WTC11 (cell line): ENCODE results near the gene GRIN3B. TPM values are rescaled to one million over a fixed set of nuclear protein-coding genes. Genes with fewer than 3 reads are reported as not detected.

Source experiments
- ATF1 ChIP-seq: sonication (generic); formaldehyde crosslinking; IDR thresholded peaks from 2 replicates; pipeline ENCODE4 v1.8.1; 2023; ENCODE audit warnings: mild to moderate bottlenecking, moderate library complexity, missing genetic modification reagents
- CREB1 ChIP-seq: sonication (generic); formaldehyde crosslinking; IDR thresholded peaks from 2 replicates; pipeline ENCODE4 v1.8.0; 2023; ENCODE audit warnings: mild to moderate bottlenecking, missing genetic modification reagents
- E2F4 ChIP-seq: sonication (generic); formaldehyde crosslinking; IDR thresholded peaks from 2 replicates; pipeline ENCODE4 v1.8.1; 2022; ENCODE audit warnings: low read depth, mild to moderate bottlenecking, moderate library complexity, missing genetic modification reagents, borderline replicate concordance
- ERG ChIP-seq: fragments of 250-450 bp; sonication (Bioruptor Pico); IDR thresholded peaks from 2 replicates; pipeline ENCODE4 v1.8.0; 2021; ENCODE audit warnings: mild to moderate bottlenecking
- ESRRA ChIP-seq: sonication (generic); formaldehyde crosslinking; IDR thresholded peaks from 2 replicates; pipeline ENCODE4 v1.8.1; 2022; ENCODE audit warnings: mild to moderate bottlenecking, missing genetic modification reagents, borderline replicate concordance
- IRF1 ChIP-seq: sonication (generic); formaldehyde crosslinking; IDR thresholded peaks from 2 replicates; pipeline ENCODE4 v1.8.0; 2023; ENCODE audit warnings: missing genetic modification reagents
- MYBL2 ChIP-seq: sonication (generic); formaldehyde crosslinking; IDR thresholded peaks from 2 replicates; pipeline ENCODE4 v1.8.1; 2023; ENCODE audit warnings: mild to moderate bottlenecking, moderate library complexity, missing genetic modification reagents
- NR2C2 ChIP-seq: sonication (generic); formaldehyde crosslinking; IDR thresholded peaks from 2 replicates; pipeline ENCODE4 v1.8.0; 2022; ENCODE audit warnings: mild to moderate bottlenecking, missing genetic modification reagents
- SMAD3 ChIP-seq: sonication (generic); formaldehyde crosslinking; IDR thresholded peaks from 2 replicates; pipeline ENCODE4 v1.8.0; 2022; ENCODE audit warnings: missing genetic modification reagents, mild to moderate bottlenecking, borderline replicate concordance
- SMAD4 ChIP-seq: sonication (generic); formaldehyde crosslinking; IDR thresholded peaks from 2 replicates; pipeline ENCODE4 v1.8.0; 2022; ENCODE audit warnings: mild to moderate bottlenecking, missing genetic modification reagents
- TCF7 ChIP-seq: sonication (generic); formaldehyde crosslinking; IDR thresholded peaks from 2 replicates; pipeline ENCODE4 v1.8.0; 2022; ENCODE audit warnings: mild to moderate bottlenecking, low read depth, missing genetic modification reagents, moderate library complexity
- ZNF219 ChIP-seq: sonication (generic); formaldehyde crosslinking; IDR thresholded peaks from 2 replicates; pipeline ENCODE4 v1.8.0; 2023; ENCODE audit warnings: missing genetic modification reagents, mild to moderate bottlenecking, borderline replicate concordance
- ZNF423 ChIP-seq: fragments of 250-450 bp; sonication (Bioruptor Pico); IDR thresholded peaks from 2 replicates; pipeline ENCODE4 v2.1.2; 2022; ENCODE audit warnings: mild to moderate bottlenecking, moderate library complexity
- ZNF425 ChIP-seq: fragments of 250-450 bp; sonication (Bioruptor Pico); conservative IDR thresholded peaks from 2 replicates; pipeline ENCODE4 v1.9.0; 2021; ENCODE audit warnings: mild to moderate bottlenecking
- ZSCAN18 ChIP-seq: fragments of 250-450 bp; sonication (Bioruptor Pico); IDR thresholded peaks from 2 replicates; pipeline ENCODE4 v2.1.2; 2022; ENCODE audit warnings: mild to moderate bottlenecking, moderate library complexity
- total RNA-seq: library from RNA; stranded (reverse); gene quantifications from 3 replicates; pipeline ENCODE4 v1.2.3, GENCODE V29; 2021
- TF ChIP-seq, protein P1 (sequence below): sonication (generic); formaldehyde crosslinking; IDR thresholded peaks from 2 replicates; pipeline ENCODE4 v1.8.0; 2023; ENCODE audit warnings: missing genetic modification reagents, mild to moderate bottlenecking, borderline replicate concordance
- TF ChIP-seq, protein P2 (sequence below): sonication (generic); formaldehyde crosslinking; conservative IDR thresholded peaks from 2 replicates; pipeline ENCODE4 v1.8.1; 2023; ENCODE audit warnings: mild to moderate bottlenecking, low read depth, missing genetic modification reagents, moderate library complexity
- TF ChIP-seq, protein P3 (sequence below): sonication (generic); formaldehyde crosslinking; IDR thresholded peaks from 2 replicates; pipeline ENCODE4 v1.8.1; 2023; ENCODE audit warnings: mild to moderate bottlenecking, missing genetic modification reagents, borderline replicate concordance

GRIN3B gene
- total RNA-seq, 1 experiment from 2014 or later = 1.9 TPM

GRCh38 chr19:1020868-1021425, 20.7 kb downstream of the GRIN3B start, which contains the start of gene TMEM259 (continued):
- no peak for TF ChIP-seq ATF1 (CRISPR knock-in tag)
- TF ChIP-seq TCF7 = no peak
- TF ChIP-seq NR2C2 (CRISPR knock-in tag) = no peak
- TF ChIP-seq CREB1 (CRISPR knock-in tag) = no peak
- no peak; the same call in 1 of the 2 replicates for TF ChIP-seq ZNF219 (CRISPR knock-in tag)
- TF ChIP-seq SMAD4 (CRISPR knock-in tag) = no peak
- 0 out of 2 replicates have a peak, but pooled peaks have one; percentile 18 for TF ChIP-seq ESRRA (CRISPR knock-in tag)
- TF ChIP-seq ZNF425 (CRISPR knock-in tag) = no peak
- TF ChIP-seq, protein P1, sequence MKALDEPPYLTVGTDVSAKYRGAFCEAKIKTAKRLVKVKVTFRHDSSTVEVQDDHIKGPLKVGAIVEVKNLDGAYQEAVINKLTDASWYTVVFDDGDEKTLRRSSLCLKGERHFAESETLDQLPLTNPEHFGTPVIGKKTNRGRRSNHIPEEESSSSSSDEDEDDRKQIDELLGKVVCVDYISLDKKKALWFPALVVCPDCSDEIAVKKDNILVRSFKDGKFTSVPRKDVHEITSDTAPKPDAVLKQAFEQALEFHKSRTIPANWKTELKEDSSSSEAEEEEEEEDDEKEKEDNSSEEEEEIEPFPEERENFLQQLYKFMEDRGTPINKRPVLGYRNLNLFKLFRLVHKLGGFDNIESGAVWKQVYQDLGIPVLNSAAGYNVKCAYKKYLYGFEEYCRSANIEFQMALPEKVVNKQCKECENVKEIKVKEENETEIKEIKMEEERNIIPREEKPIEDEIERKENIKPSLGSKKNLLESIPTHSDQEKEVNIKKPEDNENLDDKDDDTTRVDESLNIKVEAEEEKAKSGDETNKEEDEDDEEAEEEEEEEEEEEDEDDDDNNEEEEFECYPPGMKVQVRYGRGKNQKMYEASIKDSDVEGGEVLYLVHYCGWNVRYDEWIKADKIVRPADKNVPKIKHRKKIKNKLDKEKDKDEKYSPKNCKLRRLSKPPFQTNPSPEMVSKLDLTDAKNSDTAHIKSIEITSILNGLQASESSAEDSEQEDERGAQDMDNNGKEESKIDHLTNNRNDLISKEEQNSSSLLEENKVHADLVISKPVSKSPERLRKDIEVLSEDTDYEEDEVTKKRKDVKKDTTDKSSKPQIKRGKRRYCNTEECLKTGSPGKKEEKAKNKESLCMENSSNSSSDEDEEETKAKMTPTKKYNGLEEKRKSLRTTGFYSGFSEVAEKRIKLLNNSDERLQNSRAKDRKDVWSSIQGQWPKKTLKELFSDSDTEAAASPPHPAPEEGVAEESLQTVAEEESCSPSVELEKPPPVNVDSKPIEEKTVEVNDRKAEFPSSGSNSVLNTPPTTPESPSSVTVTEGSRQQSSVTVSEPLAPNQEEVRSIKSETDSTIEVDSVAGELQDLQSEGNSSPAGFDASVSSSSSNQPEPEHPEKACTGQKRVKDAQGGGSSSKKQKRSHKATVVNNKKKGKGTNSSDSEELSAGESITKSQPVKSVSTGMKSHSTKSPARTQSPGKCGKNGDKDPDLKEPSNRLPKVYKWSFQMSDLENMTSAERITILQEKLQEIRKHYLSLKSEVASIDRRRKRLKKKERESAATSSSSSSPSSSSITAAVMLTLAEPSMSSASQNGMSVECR (CRISPR knock-in tag) = 0 out of 2 replicates have a peak, but pooled peaks have one; percentile 11
- TF ChIP-seq E2F4 = no peak
- TF ChIP-seq IRF1 (CRISPR knock-in tag) = peak; percentile 39; the same call in 1 of the 2 replicates
- no peak for TF ChIP-seq SMAD3 (CRISPR knock-in tag)
- TF ChIP-seq ZSCAN18 (CRISPR knock-in tag) = no peak
- TF ChIP-seq, protein P2, sequence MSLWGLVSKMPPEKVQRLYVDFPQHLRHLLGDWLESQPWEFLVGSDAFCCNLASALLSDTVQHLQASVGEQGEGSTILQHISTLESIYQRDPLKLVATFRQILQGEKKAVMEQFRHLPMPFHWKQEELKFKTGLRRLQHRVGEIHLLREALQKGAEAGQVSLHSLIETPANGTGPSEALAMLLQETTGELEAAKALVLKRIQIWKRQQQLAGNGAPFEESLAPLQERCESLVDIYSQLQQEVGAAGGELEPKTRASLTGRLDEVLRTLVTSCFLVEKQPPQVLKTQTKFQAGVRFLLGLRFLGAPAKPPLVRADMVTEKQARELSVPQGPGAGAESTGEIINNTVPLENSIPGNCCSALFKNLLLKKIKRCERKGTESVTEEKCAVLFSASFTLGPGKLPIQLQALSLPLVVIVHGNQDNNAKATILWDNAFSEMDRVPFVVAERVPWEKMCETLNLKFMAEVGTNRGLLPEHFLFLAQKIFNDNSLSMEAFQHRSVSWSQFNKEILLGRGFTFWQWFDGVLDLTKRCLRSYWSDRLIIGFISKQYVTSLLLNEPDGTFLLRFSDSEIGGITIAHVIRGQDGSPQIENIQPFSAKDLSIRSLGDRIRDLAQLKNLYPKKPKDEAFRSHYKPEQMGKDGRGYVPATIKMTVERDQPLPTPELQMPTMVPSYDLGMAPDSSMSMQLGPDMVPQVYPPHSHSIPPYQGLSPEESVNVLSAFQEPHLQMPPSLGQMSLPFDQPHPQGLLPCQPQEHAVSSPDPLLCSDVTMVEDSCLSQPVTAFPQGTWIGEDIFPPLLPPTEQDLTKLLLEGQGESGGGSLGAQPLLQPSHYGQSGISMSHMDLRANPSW (CRISPR knock-in tag) = no peak
- TF ChIP-seq ZNF423 = peak; percentile 100
- TF ChIP-seq, protein P3, sequence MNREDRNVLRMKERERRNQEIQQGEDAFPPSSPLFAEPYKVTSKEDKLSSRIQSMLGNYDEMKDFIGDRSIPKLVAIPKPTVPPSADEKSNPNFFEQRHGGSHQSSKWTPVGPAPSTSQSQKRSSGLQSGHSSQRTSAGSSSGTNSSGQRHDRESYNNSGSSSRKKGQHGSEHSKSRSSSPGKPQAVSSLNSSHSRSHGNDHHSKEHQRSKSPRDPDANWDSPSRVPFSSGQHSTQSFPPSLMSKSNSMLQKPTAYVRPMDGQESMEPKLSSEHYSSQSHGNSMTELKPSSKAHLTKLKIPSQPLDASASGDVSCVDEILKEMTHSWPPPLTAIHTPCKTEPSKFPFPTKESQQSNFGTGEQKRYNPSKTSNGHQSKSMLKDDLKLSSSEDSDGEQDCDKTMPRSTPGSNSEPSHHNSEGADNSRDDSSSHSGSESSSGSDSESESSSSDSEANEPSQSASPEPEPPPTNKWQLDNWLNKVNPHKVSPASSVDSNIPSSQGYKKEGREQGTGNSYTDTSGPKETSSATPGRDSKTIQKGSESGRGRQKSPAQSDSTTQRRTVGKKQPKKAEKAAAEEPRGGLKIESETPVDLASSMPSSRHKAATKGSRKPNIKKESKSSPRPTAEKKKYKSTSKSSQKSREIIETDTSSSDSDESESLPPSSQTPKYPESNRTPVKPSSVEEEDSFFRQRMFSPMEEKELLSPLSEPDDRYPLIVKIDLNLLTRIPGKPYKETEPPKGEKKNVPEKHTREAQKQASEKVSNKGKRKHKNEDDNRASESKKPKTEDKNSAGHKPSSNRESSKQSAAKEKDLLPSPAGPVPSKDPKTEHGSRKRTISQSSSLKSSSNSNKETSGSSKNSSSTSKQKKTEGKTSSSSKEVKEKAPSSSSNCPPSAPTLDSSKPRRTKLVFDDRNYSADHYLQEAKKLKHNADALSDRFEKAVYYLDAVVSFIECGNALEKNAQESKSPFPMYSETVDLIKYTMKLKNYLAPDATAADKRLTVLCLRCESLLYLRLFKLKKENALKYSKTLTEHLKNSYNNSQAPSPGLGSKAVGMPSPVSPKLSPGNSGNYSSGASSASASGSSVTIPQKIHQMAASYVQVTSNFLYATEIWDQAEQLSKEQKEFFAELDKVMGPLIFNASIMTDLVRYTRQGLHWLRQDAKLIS (CRISPR knock-in tag) = no peak
- no peak for TF ChIP-seq ERG (CRISPR knock-in tag)
- no peak for TF ChIP-seq MYBL2
